Measurements from ENCODE around the gene SLC29A2.

The SLC29A2 gene

DNA sequence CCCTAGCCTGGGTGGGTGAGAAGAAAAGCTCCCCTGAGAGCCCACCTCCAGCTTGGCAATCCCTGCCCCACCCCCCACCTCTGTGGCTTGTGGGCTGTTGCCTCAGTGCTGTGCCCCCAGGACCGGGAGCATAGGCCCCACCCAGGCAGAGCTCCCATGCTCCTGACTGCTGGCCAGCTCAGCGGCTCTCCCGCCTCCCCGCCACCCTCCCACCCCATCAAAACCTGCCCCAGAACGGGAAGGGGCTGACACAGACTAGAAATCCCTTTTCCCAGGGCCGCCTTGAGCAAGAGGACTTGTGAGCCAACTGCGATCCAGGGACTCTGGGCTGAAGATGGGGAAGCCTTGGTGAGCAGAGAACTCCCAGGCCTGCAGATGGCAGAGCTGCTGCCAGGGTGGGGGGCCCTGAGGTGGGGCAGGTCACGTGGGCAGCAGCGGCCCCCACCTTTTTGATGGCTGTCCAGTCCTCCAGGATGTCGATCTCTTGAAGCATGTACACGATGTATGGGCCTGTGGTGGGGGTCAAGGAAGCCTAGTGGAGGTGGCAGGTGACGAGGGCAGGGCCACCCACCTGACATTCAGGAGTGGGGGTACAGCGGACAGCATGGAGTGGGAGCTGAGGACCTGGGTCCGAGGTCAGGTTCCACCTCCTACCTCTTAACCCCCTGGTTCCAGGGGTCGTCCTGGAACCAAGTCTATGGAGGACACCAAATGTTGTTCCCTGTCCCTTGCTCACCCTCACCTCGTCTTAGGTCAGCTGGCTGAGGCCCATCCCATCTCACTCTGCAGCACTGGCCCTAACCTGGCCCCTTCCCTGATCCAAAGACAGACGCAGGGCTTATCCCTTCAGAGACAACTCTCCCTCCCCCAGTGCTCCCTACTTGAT, 33.0 kb downstream of the SLC29A2 start:
- Histone ChIP-seq H3K4me3 (ENCODE audit: low read depth, low read length) (no peak overlapping the region), H3K36me3 (ENCODE audit: control insufficient read depth in 2 of 2, insufficient read depth in 1 of 2, low read length in 2 of 2) (peaks cover 0 to 62% of the 10 kb centered on the region in 2 experiments; a peak in 2 of 3 replicates), H3K9me3 (ENCODE audit: control insufficient read depth, insufficient read depth, low read depth, low read length) (no peaks in the 10 kb centered on the region), H3K27ac (ENCODE audit: extremely low read depth, low read depth, low read length) (no peak overlapping the region), H3K4me1 (ENCODE audit: control insufficient read depth, insufficient read depth, low read length) (no peaks in the 10 kb centered on the region)
- ChIA-PET CTCF (interaction anchor here (0.5 to 1.8 kb wide), 2 partner anchors 27 to 231 kb away, joined by 4 to 9 read pairs; no protein-coding TSS in a partner anchor), POLR2A (interaction anchor here (0.9 to 1.7 kb wide), 3 partner anchors 9 to 26 kb away, joined by 3 to 7 read pairs (median 4); partner anchors contain the start of gene B4GAT1)
- TF ChIP-seq FEZF1 (tag by site-specific recombination; IDR thresholded peaks at IDR 0.05): no peak
- TF ChIP-seq ZNF837 (tag by site-specific recombination; IDR thresholded peaks at IDR 0.05): no peak
- peak; percentile 29 for TF ChIP-seq ZNF341 (tag by site-specific recombination; IDR thresholded peaks at IDR 0.05; ENCODE audit: low read depth)

- ChIA-PET CTCF (interaction anchor here (0.5 to 1.8 kb wide), 2 partner anchors 26 to 343 kb away, joined by 3 to 9 read pairs; no protein-coding TSS in a partner anchor), POLR2A (interaction anchor here (0.6 to 1.3 kb wide), 2 partner anchors 11 to 458 kb away, joined by 5 to 7 read pairs; partner anchors contain the start of gene B4GAT1)
- H3K9me3 ChIP-seq (ENCODE audit: control insufficient read depth, insufficient read depth, low read depth, low read length): no peaks in the 10 kb centered on the region
- TF ChIP-seq ZNF140 (tag by site-specific recombination; IDR thresholded peaks at IDR 0.05): no peak
- peak; percentile 81 for TF ChIP-seq ZIC2 (tag by site-specific recombination; IDR thresholded peaks at IDR 0.05)
- TF ChIP-seq ZNF221 (tag by site-specific recombination; IDR thresholded peaks at IDR 0.05; ENCODE audit: borderline replicate concordance): no peak
- TF ChIP-seq ZNF26 (tag by site-specific recombination; IDR thresholded peaks at IDR 0.05): no peak
- TF ChIP-seq ZNF335 (tag by site-specific recombination; conservative IDR thresholded peaks at IDR 0.05): peak; percentile 51
- TF ChIP-seq ZNF501 (tag by site-specific recombination; IDR thresholded peaks at IDR 0.05): no peak
- TF ChIP-seq GFI1B (tag by site-specific recombination; IDR thresholded peaks at IDR 0.05): no peak
- TF ChIP-seq, protein P1, sequence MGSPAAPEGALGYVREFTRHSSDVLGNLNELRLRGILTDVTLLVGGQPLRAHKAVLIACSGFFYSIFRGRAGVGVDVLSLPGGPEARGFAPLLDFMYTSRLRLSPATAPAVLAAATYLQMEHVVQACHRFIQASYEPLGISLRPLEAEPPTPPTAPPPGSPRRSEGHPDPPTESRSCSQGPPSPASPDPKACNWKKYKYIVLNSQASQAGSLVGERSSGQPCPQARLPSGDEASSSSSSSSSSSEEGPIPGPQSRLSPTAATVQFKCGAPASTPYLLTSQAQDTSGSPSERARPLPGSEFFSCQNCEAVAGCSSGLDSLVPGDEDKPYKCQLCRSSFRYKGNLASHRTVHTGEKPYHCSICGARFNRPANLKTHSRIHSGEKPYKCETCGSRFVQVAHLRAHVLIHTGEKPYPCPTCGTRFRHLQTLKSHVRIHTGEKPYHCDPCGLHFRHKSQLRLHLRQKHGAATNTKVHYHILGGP (tag by site-specific recombination; IDR thresholded peaks at IDR 0.05): no peak
- no peak overlapping the region for H3K27ac ChIP-seq (ENCODE audit: extremely low read depth, low read depth, low read length)
- no peaks in the 10 kb centered on the region for H3K4me1 ChIP-seq (ENCODE audit: control insufficient read depth, insufficient read depth, low read length)
- H3K36me3 ChIP-seq (ENCODE audit: control insufficient read depth in 2 of 2, insufficient read depth in 1 of 2, low read length in 2 of 2): peaks cover 0 to 50% of the 10 kb centered on the region in 2 experiments; a peak in 2 of 3 replicates
- no peak overlapping the region for H3K4me3 ChIP-seq (ENCODE audit: low read depth, low read length)
Observed at GRCh38 chr11:66337103-66337899, 34.3 kb downstream of the SLC29A2 start.

- H3K36me3 ChIP-seq (ENCODE audit: control insufficient read depth in 2 of 2, insufficient read depth in 1 of 2, low read length in 2 of 2): peaks cover 0 to 42% of the 10 kb centered on the region in 2 experiments; a peak in 2 of 3 replicates
- no peak within 1 kb of the TSS for H3K27ac ChIP-seq (ENCODE audit: extremely low read depth, low read depth, low read length)
- no peaks in the 10 kb centered on the region for H3K4me1 ChIP-seq (ENCODE audit: control insufficient read depth, insufficient read depth, low read length)
- ChIA-PET CTCF (interaction anchor here (0.5 to 1.2 kb wide), 6 partner anchors 17 to 702 kb away, joined by 3 to 6 read pairs (median 4); no protein-coding TSS in a partner anchor), POLR2A (interaction anchor here (0.7 to 1.9 kb wide), 6 partner anchors 8 to 47 kb away, joined by 3 to 10 read pairs (median 3); partner anchors contain the start of genes B4GAT1, BRMS1, CD248 and YIF1A)
- no peaks in the 10 kb centered on the region for H3K9me3 ChIP-seq (ENCODE audit: control insufficient read depth, insufficient read depth, low read depth, low read length)
- H3K4me3 ChIP-seq (ENCODE audit: low read depth, low read length): no peak within 1 kb of the TSS
- TF ChIP-seq GLIS1 (tag by site-specific recombination; IDR thresholded peaks at IDR 0.05): peak; percentile 21; the same call in 1 of the 2 replicates
- TF ChIP-seq ZNF2 (tag by site-specific recombination; IDR thresholded peaks at IDR 0.05): no peak
- TF ChIP-seq, protein P2, sequence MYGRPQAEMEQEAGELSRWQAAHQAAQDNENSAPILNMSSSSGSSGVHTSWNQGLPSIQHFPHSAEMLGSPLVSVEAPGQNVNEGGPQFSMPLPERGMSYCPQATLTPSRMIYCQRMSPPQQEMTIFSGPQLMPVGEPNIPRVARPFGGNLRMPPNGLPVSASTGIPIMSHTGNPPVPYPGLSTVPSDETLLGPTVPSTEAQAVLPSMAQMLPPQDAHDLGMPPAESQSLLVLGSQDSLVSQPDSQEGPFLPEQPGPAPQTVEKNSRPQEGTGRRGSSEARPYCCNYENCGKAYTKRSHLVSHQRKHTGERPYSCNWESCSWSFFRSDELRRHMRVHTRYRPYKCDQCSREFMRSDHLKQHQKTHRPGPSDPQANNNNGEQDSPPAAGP (tag by site-specific recombination; IDR thresholded peaks at IDR 0.05): 0 out of 2 replicates have a peak, but pooled peaks have one; percentile 15
- peak; percentile 88 for TF ChIP-seq ZFHX2 (tag by site-specific recombination; conservative IDR thresholded peaks at IDR 0.05)
- TF ChIP-seq HOXD13 (CRISPR knock-in tag; IDR thresholded peaks at IDR 0.05; ENCODE audit: borderline replicate concordance): no peak
- TF ChIP-seq ZNF341 (tag by site-specific recombination; IDR thresholded peaks at IDR 0.05; ENCODE audit: low read depth): no peak
- no peak for TF ChIP-seq ZNF521 (tag by site-specific recombination; IDR thresholded peaks at IDR 0.05)
- TF ChIP-seq ZNF654 (tag by site-specific recombination; IDR thresholded peaks at IDR 0.05; ENCODE audit: low read depth): peak; percentile 19; the same call in 1 of the 2 replicates
- peak; percentile 86 for TF ChIP-seq MYNN (tag by site-specific recombination; IDR thresholded peaks at IDR 0.05; ENCODE audit: borderline replicate concordance)
- TF ChIP-seq SP2 (tag by site-specific recombination; IDR thresholded peaks at IDR 0.05): peak; percentile 21; the same call in 1 of the 2 replicates
- TF ChIP-seq ZNF600 (tag by site-specific recombination; IDR thresholded peaks at IDR 0.05): peak; percentile 77
Observed at GRCh38 chr11:66336234-66337102, 35.1 kb downstream of the SLC29A2 start, which contains the start of gene RIN1. TSS of gene RIN1 (minus strand) at chr11:66336434. CDS start at chr11:66336402, 32 bp downstream.

All from HEK293 (cell line).